ENCODE data around the gene TTLL11.

The TTLL11 gene

DNA sequence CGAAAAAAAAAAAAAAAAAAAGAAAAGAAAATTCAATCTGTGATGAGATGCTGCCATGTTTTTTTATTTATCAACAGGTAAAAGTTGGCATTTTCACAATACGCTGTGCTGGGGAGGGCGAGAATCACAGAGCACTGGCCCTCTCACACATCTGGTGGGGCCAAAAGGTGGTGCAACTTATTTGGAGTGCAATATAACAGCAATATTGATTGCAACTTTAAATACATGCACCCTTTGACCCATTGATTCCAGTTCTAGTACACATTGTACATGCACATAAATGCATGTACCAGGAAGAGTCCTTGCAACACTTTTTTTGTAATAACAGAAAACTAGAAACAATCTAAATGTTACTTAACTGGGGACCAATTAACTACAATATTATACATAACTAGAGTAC lies 282.6 kb downstream of the TTLL11 start:
- no peak for DNase-seq (ENCODE audit: low spot score)
- TF ChIP-seq, protein P1, sequence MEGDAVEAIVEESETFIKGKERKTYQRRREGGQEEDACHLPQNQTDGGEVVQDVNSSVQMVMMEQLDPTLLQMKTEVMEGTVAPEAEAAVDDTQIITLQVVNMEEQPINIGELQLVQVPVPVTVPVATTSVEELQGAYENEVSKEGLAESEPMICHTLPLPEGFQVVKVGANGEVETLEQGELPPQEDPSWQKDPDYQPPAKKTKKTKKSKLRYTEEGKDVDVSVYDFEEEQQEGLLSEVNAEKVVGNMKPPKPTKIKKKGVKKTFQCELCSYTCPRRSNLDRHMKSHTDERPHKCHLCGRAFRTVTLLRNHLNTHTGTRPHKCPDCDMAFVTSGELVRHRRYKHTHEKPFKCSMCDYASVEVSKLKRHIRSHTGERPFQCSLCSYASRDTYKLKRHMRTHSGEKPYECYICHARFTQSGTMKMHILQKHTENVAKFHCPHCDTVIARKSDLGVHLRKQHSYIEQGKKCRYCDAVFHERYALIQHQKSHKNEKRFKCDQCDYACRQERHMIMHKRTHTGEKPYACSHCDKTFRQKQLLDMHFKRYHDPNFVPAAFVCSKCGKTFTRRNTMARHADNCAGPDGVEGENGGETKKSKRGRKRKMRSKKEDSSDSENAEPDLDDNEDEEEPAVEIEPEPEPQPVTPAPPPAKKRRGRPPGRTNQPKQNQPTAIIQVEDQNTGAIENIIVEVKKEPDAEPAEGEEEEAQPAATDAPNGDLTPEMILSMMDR (IDR thresholded peaks at IDR 0.05; ENCODE audit: extremely low read depth, missing control alignments): no peak

DNA sequence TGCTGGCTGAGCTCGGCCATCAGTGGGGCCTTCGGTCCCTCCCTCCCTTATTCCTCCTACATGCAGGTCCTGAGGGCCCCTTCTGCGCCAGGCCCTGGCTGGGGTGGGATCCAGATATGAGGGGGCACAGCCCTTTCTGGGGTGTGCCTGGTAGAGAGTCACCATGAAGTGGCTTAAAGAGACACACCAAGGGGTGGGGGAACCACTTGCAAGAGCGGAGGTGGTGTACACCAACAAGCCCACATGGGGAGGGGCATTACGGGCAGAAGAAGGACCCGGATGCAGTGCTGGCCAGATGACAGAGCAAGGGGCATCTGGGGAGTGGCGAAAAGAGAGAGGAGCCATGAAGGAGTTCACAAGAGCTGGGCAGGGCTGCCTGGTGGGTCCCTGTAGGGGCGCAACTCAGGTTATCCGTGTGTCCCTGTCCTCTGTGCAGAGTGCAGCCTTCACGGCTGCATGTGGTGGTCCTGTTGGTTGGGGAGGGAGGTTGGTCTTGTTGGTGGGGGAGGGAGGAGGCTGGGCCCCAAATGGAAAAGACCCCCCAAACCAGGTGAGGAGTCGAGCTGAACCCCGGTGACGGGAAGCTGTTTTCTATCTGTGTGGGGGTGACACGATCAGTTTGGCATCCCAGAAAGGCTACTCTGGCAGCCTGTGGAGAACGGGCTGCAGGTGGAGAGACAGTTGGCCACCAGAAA lies 283.6 kb downstream of the TTLL11 start:
- DNase-seq (ENCODE audit: low spot score): no peak

DNA sequence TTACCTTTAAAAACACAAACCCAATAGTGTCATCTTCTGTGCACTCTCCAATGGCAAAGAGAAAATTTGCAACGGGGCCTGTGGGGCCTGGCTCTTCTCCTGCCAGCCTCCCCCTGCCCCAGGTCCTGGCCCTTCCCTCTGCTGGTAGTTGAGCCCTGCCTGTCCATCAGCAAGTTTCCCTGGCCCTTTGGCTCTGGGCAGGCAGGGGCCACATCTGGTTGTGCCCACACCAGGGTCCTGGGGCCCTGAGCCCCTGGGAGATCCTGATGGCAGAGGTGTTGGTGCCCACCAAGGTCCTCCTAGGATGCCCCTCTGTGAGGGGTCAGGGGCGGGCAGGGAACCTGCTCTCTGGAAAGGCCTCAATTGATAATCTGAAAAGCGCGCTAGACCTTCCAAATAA lies 284.3 kb downstream of the TTLL11 start:
- no peak for DNase-seq (ENCODE audit: low spot score)
- TF ChIP-seq, protein P1 (IDR thresholded peaks at IDR 0.05; ENCODE audit: extremely low read depth, missing control alignments): no peak

More for the DNA sequence above, 283.6 kb downstream of the TTLL11 start:
- TF ChIP-seq, protein P1 (IDR thresholded peaks at IDR 0.05; ENCODE audit: extremely low read depth, missing control alignments): no peak

DNA sequence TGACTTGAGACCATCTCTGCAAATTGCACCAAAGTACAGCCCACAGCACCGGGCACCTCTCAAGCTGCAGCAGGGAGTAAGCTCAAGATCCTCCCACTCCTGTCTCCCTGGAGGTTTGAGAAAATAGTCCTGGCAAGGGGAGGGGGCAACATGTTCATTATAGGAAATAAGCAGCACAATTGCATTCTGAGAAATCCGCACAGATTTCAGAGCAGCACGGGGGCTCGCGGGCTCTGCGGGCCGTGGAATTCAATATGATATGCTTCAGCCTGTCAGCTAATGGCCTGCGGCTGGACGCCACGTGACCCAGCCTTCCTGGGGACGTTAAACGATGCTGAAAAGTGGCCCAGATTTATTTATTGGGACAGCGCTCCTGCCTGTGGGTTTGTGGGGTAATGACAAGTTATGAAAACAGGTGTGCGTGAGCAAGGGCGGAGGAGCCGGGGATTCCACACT lies 285.3 kb downstream of the TTLL11 start:
- no peak for DNase-seq (ENCODE audit: low spot score)
- TF ChIP-seq, protein P1 (IDR thresholded peaks at IDR 0.05; ENCODE audit: extremely low read depth, missing control alignments): no peak

DNA sequence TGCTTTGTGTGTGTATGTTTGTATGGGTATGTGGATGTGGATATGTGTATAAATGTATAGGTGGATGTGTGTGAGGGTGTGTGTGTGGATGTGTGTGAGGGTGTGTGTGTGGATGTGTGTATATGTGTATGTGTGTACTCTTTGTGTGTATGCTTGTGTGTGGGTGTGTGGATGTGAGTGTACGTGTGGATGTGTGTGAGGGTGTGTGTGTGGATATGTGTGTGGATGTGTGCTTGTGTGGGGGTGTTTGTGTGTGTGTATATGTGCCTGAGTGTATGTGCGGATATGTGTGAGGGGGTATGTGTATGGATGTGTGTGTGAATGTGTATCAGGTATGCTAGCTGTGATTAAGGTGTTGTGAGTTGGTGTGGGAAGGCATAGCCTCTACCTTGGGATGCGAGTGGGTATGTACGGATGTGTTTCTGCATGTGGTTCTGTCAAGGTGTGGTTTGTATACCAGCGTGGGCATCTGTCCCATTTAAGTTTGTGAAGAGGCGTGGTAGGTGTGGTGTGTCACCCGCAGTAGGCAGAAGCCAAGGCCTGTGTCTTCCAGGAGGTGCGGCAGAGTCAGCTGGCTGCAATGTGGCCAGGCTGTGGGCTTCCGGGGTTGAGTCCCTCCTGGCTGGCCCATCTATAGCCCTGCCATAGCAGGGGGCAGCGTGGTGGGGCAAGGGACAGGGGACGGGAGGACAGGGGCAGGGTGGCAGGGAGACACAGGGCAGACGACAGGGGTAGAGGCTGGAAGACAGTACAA lies 285.9 kb downstream of the TTLL11 start:
- DNase-seq (ENCODE audit: low spot score): no peak
- TF ChIP-seq, protein P1 (IDR thresholded peaks at IDR 0.05; ENCODE audit: extremely low read depth, missing control alignments): no peak

DNA sequence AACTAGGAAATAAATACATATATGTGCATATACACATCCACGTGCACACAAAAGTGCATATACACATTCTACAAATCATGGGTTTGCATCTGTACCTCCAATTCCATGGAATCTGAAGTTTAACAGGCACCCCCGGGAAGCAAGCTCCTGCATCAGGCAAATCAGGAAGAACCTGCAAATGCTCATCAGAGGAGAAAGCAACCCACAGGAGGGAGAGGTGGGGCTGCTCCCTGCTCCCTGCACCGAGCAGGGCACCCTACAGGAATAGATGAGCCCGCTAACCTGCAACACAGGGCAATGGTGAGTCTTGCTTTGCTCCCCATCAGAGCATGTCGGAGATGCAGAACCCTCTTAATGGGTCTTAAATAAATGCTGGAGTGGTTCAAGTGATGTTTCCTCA lies 290.4 kb downstream of the TTLL11 start:
- TF ChIP-seq, protein P1 (IDR thresholded peaks at IDR 0.05; ENCODE audit: extremely low read depth, missing control alignments): no peak
- DNase-seq (ENCODE audit: low spot score): no peak

DNA sequence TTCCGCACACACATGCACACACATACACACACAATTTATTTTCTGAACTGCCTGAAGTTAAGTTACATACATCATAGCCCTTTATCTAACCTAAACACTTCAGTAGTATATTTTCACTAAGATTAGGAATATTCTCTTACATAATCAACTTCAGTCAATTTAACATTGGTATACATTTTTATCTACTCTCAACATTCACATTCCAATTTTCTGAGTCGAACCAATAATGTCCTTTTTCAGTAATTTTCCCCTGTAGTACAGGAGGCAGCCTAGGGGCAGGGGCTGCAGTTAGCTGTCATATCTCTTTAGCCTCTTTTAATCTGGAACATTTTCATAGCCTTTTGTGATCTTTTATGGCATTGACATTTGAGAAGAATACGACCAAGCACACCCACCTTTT lies 291.5 kb downstream of the TTLL11 start:
- TF ChIP-seq, protein P1 (IDR thresholded peaks at IDR 0.05; ENCODE audit: extremely low read depth, missing control alignments): no peak
- no peak for DNase-seq (ENCODE audit: low spot score)
